Thyroid gland (tissue), 4 donors: ENCODE results near the gene BCAT1.

Experiments
- POLR2A ChIP-seq, 2 donors: fragments of 450-650 bp; IDR thresholded peaks; one replicate each; pipeline ENCODE4 v1.6.1; 2017; ENCODE audit warnings: antibody characterized with exemption in 2 of 2, mild to moderate bottlenecking in 2 of 2, moderate library complexity in 1 of 2
- TF ChIP-seq, protein P1 (sequence below), 6 experiments: fragments of 200-600 bp in 3 of 6; fragments of 450-650 bp in 3 of 6; sonication (generic) in 3 of 6; IDR thresholded peaks; one replicate each; pipeline ENCODE4 v1.5.1; 2016 to 2019; ENCODE audit warnings: antibody characterized with exemption in 6 of 6, mild to moderate bottlenecking in 2 of 6, inconsistent platforms in 1 of 6, moderate library complexity in 1 of 6

DNA sequence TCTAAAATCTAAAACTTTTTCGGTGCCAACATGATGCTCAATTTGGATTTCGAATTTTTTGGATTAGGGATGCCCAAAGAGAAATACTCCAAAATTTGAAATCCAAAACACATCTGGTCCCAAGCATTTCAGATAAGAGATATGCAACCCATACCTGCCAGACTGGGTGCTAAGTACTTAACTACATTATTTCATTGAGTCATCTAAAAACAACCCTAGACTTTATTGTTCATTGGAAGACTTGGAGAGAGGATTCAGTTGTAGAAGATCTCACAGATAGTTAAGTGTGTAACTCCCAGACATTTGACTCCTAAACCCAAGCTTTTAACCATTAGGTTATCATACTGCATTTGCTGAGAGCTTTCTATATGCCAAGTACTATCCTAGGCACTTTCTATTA is 102.2 kb downstream of the BCAT1 start:
- TF ChIP-seq POLR2A (IDR thresholded peaks at IDR 0.05): no peak
- TF ChIP-seq, protein P1, sequence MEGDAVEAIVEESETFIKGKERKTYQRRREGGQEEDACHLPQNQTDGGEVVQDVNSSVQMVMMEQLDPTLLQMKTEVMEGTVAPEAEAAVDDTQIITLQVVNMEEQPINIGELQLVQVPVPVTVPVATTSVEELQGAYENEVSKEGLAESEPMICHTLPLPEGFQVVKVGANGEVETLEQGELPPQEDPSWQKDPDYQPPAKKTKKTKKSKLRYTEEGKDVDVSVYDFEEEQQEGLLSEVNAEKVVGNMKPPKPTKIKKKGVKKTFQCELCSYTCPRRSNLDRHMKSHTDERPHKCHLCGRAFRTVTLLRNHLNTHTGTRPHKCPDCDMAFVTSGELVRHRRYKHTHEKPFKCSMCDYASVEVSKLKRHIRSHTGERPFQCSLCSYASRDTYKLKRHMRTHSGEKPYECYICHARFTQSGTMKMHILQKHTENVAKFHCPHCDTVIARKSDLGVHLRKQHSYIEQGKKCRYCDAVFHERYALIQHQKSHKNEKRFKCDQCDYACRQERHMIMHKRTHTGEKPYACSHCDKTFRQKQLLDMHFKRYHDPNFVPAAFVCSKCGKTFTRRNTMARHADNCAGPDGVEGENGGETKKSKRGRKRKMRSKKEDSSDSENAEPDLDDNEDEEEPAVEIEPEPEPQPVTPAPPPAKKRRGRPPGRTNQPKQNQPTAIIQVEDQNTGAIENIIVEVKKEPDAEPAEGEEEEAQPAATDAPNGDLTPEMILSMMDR (IDR thresholded peaks at IDR 0.05): no peak
